Measurements from ENCODE around the gene THSD4.

DNA sequence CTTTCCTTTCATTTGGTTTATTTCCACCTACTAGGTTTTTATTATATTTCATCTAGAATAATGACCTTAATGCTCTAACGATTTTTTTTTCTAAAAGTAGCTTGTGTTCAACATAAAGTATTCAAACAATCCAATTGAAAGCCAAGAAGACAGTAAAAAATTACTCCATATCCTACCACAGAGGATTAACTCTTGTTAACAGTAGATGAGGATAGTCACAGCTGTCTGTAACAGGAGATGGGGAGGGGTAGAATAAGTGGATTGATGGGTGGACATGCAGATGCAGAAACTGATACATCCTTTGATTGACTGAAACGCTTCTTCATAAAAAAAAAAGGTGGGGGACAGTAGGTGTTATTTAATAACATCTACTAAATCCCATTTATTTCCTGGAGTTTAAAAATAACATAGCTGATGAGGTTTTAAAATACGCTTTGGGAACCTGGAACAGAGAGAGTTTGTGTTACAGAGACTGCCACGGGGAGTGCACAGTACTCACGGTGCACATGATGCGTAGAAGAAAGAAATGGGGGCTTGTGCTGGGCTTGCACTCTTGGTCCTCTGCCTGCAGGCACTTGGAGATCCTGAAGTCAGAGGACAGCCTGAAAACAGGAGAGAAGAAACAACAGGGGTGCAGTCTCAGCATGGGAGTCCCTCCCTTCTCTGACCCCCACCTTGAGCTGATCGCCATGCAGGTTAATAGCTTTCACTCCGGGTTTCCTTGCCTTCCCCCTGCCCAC lies 226.7 kb downstream of the THSD4 start:
- TF ChIP-seq CTCF (IDR thresholded peaks at IDR 0.05) (no peak), POLR2A (IDR thresholded peaks at IDR 0.05) (no peak), POLR2AphosphoS5 (IDR thresholded peaks at IDR 0.05) (no peak), EP300 (IDR thresholded peaks at IDR 0.05) (no peak)

Measured in sigmoid colon (tissue), 4 donors.